Measurements from ENCODE around the gene GREB1.
A peak's percentile ranks its signal among the peaks of the same experiment; 100 is the strongest.

Gene GREB1

GRCh38 chr2:11563784-11564666, 30.2 kb downstream of the GREB1 start:
- DNase-seq: no peak

DNA sequence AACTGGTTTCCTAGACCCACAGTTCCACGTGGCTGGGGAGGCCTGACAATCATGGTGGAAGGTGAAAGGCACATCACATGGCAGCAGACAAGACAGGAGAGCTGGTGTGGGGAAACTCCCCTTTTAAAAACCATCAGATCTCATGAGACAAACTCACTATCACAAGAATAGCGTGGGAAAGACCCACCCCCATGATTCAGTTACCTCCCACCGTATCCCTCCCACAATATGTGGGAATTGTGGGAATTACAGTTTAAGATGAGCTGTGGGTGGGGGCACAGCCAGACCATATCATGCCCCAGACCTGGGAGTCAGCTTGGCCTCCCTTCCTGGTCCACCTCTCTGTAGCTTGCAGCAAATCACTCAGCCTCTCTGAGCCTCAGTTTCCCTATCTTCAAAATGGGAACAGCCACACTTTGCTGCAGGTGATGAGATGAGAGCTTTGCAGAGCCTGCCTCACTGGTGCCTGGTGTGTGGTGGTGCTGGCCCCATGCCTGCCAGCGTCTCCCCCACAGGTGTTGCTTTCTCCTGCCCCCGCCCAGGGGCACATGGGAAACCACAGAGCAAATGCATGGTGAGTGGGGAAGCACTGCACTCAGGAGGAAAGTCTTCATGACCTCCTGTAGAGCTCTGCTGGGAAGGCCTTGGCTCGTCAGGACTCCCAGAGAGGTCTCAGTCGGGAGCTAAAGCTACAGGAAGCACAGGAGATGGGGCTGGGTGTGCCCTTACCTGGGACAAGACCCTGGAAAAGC, 31.1 kb downstream of the GREB1 start:
- no peak for DNase-seq

- DNase-seq: no peak
Measured at GRCh38 chr2:11566383-11566782, 32.5 kb downstream of the GREB1 start.

DNA sequence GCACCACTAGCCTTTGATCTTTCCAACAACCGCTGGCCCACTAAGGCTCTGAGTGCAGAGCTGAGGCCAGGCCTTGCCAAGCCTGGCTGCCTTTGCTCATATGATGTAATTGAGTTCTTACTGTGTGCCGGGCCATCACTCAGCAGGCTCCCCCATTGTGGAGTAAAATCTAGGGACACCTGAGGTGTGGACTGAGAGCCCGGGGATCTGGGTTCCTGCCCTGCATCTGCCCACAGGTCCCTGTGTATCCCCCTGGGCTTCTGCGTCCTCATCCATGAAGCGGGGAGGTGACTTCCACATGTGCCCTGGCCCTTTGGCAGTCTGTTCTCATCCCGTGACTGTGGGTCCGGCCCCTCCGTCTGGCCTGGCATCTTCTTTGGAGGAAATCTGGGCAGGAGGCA, 33.8 kb downstream of the GREB1 start:
- no peak for DNase-seq

DNA sequence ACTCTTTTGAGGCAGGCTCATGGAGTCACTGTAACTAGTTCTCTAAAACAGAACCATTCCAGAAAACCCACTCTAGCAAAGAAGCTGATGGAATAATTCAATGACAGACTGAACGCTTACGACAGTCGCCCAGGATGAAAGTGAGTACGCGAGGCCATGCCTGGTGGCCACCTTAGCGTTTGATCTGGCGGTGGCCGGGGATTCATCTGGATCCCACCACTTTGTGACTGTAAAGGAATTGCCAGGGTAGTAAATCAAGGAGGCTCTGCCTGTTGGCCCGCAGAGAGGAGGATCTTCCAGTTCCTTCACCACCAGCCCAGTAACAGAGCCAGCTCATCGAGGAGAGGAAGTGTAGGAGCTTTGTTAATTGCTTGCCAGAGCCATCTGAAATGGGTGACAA, 34.6 kb downstream of the GREB1 start:
- DNase-seq: no peak

- no peak for DNase-seq
Measured at GRCh38 chr2:11569636-11570035, 35.8 kb downstream of the GREB1 start.

GRCh38 chr2:11571170-11571569, 37.3 kb downstream of the GREB1 start:
- DNase-seq: no peak

DNA sequence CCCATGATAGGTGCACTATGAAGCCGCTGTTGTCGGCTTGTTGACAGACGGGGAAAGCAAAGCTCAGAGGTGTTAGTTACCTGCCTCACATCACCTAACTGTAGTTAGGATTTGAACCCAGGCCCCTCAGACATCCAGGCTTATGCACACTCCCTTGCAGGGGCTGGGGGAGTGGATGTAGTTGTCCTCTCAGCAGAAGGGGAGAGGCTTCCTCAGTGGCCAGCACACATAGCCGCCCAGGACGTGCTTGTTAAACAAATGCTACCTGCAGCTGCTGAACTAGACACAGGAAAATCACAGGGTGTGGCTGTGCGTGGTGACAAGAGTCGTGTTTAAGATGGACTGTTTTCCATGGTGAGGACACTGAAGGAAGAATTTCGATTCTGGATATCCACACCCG, 39.2 kb downstream of the GREB1 start:
- no peak for DNase-seq

DNA sequence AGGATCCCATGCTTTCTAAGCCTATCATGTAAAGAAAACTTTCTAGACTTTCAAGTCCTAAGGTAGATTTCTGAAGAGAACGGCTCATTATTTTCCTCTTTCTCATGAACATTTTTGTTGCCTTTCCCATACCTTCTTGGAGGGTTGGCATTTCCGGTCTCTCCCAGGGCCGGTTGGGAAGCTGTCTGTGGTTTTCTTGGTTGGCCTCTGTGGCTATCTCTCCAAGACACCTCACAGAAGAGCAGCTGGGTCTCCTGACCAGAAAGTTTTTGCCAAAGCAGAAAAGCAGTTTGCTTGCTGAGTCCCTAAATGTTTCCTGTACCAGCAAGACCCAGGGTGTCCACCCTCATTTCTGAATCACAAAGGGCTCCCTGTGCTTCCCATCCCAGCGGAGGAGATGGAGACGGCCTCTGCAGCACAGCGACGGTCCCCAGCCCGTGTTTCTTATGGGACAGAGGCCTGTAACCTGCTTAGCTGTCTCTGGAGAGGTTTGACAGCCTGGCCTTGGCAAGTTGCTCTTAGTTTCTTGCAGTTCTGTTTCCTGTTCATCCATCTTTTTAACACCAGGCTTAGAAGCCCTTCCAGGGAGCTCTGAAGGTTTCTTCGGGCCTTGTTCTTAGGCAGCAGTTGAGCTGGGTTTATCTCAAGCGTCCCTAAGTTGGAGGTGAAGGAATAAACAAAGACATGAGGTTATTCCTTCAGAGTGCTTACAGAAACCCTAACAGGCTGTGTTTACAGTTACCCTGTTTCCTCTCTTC, 39.8 kb downstream of the GREB1 start:
- peak in 1 of 2 experiments; percentile 8 for DNase-seq

GRCh38 chr2:11574176-11575046, 40.6 kb downstream of the GREB1 start:
- DNase-seq: no peak

DNA sequence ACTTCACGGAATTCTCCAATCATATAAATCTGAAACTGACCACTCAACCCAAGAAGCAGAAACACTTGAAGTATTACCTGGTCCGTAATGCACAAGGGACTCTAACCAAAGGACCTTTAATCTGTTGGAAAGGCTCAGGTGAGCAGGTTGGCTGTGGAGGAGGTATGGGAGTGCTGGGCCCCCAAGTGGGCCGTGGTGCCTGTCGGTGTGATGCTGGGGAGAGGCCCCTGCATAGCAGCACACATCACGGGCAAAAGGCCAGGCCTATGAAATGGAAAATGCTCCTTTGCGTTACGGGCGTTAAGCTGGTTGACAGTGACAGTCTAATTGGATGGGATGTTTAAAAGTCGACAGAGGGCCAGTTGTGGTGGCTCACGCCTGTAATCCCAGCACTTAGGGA, 42.6 kb downstream of the GREB1 start:
- no peak for DNase-seq

DNA sequence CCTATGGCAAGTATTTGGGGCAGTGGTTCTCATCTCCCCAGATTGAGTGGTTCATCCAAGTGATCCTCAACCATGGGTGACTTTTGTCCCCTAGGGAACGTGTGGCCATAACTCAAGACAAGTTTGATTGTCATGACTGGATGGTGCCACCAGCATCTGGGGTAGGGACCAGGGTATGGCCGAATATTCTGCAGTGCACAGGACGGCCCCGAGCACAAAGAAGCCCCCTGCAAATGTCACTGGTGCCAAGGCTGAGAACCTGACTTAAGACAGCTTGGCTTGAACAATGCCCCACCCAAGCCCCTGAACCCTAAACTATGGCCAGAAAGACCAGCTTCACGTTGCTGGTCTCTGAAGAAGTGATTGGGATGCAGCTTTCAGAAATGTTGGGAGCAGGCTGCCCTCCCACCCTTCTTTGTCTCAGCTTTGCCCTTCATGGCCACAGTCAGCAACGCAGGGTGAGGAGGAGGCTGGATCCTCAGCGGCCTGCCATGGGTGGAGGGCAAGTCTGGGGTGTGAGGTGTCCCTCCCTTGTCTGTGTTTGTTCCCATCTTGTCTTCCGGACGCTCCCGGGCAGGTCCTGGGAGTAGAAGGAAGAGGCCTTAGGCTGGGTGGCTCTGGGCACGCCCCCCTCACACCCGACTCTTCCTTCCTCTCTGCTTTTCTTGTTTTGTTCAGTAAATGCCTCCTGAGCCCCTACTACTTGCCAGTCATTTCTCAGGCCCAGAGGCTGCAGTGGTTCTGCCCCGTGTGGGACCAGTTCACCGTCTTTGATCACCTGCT, 43.4 kb downstream of the GREB1 start:
- DNase-seq: no peak

- DNase-seq: no peak
Measured at GRCh38 chr2:11578081-11578948, 44.5 kb downstream of the GREB1 start.

DNA sequence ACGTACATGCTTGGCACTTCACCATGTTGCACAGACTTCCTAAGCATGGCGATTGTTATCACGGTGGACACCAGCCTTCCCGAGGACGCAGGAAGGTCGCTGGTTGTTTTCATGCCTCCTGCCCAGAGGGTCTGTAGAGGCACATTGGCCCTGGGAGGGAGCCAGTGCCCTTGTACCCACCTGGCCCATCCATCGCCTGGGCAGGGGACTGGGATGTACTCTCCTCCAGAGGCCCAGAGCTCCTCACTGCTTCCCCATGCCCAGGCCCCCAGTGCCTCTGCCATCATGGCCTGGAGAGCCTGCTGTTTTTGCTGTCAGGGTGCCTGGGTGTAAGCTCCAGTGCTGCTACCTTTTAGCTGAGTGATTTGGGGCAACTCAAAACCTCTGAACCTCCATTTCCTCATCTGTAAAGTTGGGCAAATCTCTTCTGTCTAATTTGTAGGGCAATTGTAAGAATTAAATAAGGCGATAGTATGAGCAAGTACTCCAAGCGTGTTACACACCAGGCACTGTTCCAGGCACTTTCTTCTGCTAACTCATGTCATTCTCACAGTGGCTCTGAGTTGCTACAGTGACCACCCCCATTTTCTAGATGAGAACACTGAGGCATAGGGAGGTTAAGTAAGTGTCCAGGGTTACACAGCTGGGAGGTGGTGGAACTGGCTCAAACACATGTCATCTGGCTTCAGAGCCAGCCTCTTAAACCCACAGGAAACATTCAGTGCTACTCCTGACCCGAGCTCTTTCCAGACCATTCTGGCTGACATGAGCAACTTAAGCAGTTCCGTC, 45.3 kb downstream of the GREB1 start:
- DNase-seq: no peak

GRCh38 chr2:11579867-11580659, 46.2 kb downstream of the GREB1 start:
- DNase-seq: no peak

DNA sequence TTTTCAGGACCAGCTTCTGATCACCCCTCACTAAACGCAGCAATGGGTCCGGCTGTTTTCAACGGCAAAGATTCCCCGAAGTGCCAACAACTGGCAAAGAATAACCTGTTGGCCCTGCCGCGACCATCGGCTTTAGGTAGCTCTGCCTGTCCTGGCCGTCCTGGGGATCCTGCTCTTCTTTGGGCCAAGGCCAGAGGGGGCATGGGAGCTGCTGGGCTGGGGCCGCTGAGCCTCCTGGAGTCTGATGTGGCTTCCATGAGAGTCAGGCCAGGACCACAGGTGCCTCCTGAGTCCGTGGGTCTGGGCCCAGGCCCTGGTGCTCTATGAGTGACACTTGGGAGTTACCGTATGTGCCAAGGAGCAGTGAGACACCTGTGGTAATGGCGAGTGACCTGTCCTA, 46.9 kb downstream of the GREB1 start:
- DNase-seq: no peak

DNA sequence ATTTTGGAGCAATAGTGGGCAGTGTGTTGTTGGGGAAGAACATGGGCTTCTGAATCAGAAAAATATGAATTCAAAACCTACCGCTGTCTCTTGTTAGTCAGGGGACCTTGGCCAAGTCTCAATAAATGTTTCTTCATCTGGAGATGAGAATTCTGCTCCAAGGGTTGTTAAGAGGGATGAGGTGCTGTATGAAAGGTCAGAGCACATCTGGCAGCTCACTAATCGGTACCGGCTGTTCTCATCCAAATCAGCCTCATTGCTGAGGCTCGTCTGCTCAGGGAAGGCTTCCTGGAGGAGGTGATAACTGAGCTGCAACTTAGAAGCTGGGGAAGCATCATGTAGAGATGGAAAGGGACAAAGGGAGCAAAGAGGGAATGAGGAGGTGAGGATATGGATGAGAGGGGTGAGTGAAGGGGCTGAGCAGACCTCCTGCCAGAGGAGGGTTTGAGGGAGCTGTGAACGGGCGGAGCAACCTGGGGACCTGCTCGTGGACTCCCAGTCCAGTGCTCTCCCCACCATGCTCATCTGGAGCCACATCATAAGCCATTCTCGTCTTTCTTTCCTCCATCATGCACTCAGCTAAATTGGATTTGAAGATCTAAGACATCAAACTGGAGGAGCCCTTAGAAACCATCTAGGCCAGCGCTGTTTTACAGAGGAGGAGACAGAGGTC, 47.4 kb downstream of the GREB1 start:
- no peak for DNase-seq

Measured in SW 1271 (cell line).